WTC11 (cell line): ENCODE data around the gene HHAT.

Source experiments
- CTCF ChIP-seq: fragments of 200-600 bp; IDR thresholded peaks from 2 replicates; pipeline ENCODE4 v1.8.0; 2022; ENCODE audit warnings: antibody characterized with exemption
- ESRRA ChIP-seq: sonication (generic); formaldehyde crosslinking; IDR thresholded peaks from 2 replicates; pipeline ENCODE4 v1.8.1; 2022; ENCODE audit warnings: mild to moderate bottlenecking, missing genetic modification reagents, borderline replicate concordance
- FOXJ3 ChIP-seq: sonication (generic); formaldehyde crosslinking; IDR thresholded peaks from 2 replicates; pipeline ENCODE4 v1.9.0; 2021; ENCODE audit warnings: missing genetic modification reagents, mild to moderate bottlenecking, borderline replicate concordance
- IRF2 ChIP-seq: sonication (generic); formaldehyde crosslinking; IDR thresholded peaks from 2 replicates; pipeline ENCODE4 v1.8.0; 2022; ENCODE audit warnings: low read depth, missing genetic modification reagents, borderline replicate concordance
- NFYB ChIP-seq: sonication (generic); formaldehyde crosslinking; conservative IDR thresholded peaks from 2 replicates; pipeline ENCODE4 v1.8.0; 2022; ENCODE audit warnings: low read depth, missing genetic modification reagents
- RELA ChIP-seq: sonication (generic); formaldehyde crosslinking; IDR thresholded peaks from 2 replicates; pipeline ENCODE4 v1.8.1; 2022; ENCODE audit warnings: missing genetic modification reagents, mild to moderate bottlenecking, borderline replicate concordance
- SP1 ChIP-seq: sonication (generic); formaldehyde crosslinking; conservative IDR thresholded peaks from 2 replicates; pipeline ENCODE4 v1.8.1; 2022; ENCODE audit warnings: missing genetic modification reagents
- TEAD4 ChIP-seq: sonication (generic); formaldehyde crosslinking; IDR thresholded peaks from 2 replicates; pipeline ENCODE4 v1.8.0; 2022; ENCODE audit warnings: mild to moderate bottlenecking, missing genetic modification reagents
- ZNF121 ChIP-seq: sonication (generic); formaldehyde crosslinking; IDR thresholded peaks from 2 replicates; pipeline ENCODE4 v1.8.0; 2023; ENCODE audit warnings: missing genetic modification reagents

- TF ChIP-seq CTCF (no peak), ZNF121 (CRISPR knock-in tag) (no peak), FOXJ3 (CRISPR knock-in tag) (no peak), NFYB (no peak), ESRRA (CRISPR knock-in tag) (no peak), RELA (CRISPR knock-in tag) (no peak), IRF2 (CRISPR knock-in tag) (no peak), SP1 (CRISPR knock-in tag) (no peak), TEAD4 (CRISPR knock-in tag) (no peak)
Measured at GRCh38 chr1:210469441-210469840, 140.7 kb downstream of the HHAT start.
